ENCODE results near the gene MED15.

The MED15 gene

GRCh38 chr22:20520093-20520511 is 12.7 kb downstream of the MED15 start:
- peaks cover 13% of the 10 kb centered on the region for H3K79me2 ChIP-seq (ENCODE audit: control insufficient read depth, insufficient read depth, low read length, poor library complexity)
- peak overlapping the region; percentile 26 for H3K4ac ChIP-seq (ENCODE audit: low read depth, low read length)
- H4K91ac ChIP-seq (ENCODE audit: low read depth, low read length), result no peak overlapping the region
- no peak overlapping the region for H4K8ac ChIP-seq (ENCODE audit: low read depth, low read length)
- no peak overlapping the region for H2BK12ac ChIP-seq (ENCODE audit: low read length)
- H2BK120ac ChIP-seq (ENCODE audit: insufficient read depth, low read length, poor library complexity), result no peak overlapping the region
- no peak overlapping the region for H2AFZ ChIP-seq (ENCODE audit: insufficient read depth, low read length, poor library complexity)
- peaks cover under 1 to 6% of the 10 kb centered on the region in 2 experiments for H3K4me1 ChIP-seq (ENCODE audit: control insufficient read depth in 1 of 2, insufficient read depth in 2 of 2, low read length in 2 of 2)
- no CpG with 5 or more reads among the region's 7 CpGs for WGBS (ENCODE audit: extremely low coverage, insufficient coverage, insufficient read length)
- H3K4me3 ChIP-seq (ENCODE audit: low read depth, low read length), result no peak overlapping the region
- H2AK5ac ChIP-seq (ENCODE audit: low read length), result no peak overlapping the region
- H3K27me3 ChIP-seq (ENCODE audit: insufficient read depth, low read length), result no peaks in the 10 kb centered on the region
- H3K9ac ChIP-seq (ENCODE audit: low read length), result no peak overlapping the region
- peak overlapping the region; percentile 22 for H3K18ac ChIP-seq (ENCODE audit: low read length)
- no peak overlapping the region for H3K14ac ChIP-seq (ENCODE audit: low read length)
- no peaks in the 10 kb centered on the region for H3K9me3 ChIP-seq (ENCODE audit: insufficient read depth, low read depth, low read length)
- H3K36me3 ChIP-seq (ENCODE audit: control insufficient read depth in 1 of 2, insufficient read depth in 2 of 2, low read length in 2 of 2), result peaks cover 23 to 34% of the 10 kb centered on the region in 2 experiments
- H3K23ac ChIP-seq (ENCODE audit: low read length), result no peak overlapping the region
- DNase-seq, result peak in 1 of 2 donors; percentile 18
- H3K4me2 ChIP-seq (ENCODE audit: low read length), result no peak overlapping the region
- no peak overlapping the region for H2BK5ac ChIP-seq (ENCODE audit: low read depth, low read length, poor library complexity)
- H4K12ac ChIP-seq (ENCODE audit: low read depth, low read length), result no peak overlapping the region
- H3K27ac ChIP-seq (ENCODE audit: low read depth, low read length), result no peak overlapping the region
- H3K79me1 ChIP-seq (ENCODE audit: low read length), result no peaks in the 10 kb centered on the region

- no CpG with 5 or more reads among the region's 11 CpGs for whole genome bisulfite sequencing (ENCODE audit: extremely low coverage, insufficient coverage, insufficient read length)
- Histone ChIP-seq H3K4ac (ENCODE audit: low read depth, low read length) (peak overlapping the region; percentile 64), H3K4me2 (ENCODE audit: low read length) (no peak overlapping the region), H3K27ac (ENCODE audit: low read depth, low read length) (no peak overlapping the region), H3K4me3 (ENCODE audit: low read depth, low read length) (no peak overlapping the region), H2AFZ (ENCODE audit: insufficient read depth, low read length, poor library complexity) (no peak overlapping the region), H3K79me2 (ENCODE audit: control insufficient read depth, insufficient read depth, low read length, poor library complexity) (peaks cover 11% of the 10 kb centered on the region), H2AK5ac (ENCODE audit: low read length) (no peak overlapping the region), H3K14ac (ENCODE audit: low read length) (no peak overlapping the region), H3K27me3 (ENCODE audit: insufficient read depth, low read length) (no peaks in the 10 kb centered on the region), H3K9ac (ENCODE audit: low read length) (no peak overlapping the region), H3K36me3 (ENCODE audit: control insufficient read depth in 1 of 2, insufficient read depth in 2 of 2, low read length in 2 of 2) (peaks cover 24 to 31% of the 10 kb centered on the region in 2 experiments), H3K23ac (ENCODE audit: low read length) (no peak overlapping the region), H3K79me1 (ENCODE audit: low read length) (peaks cover 4% of the 10 kb centered on the region), H4K8ac (ENCODE audit: low read depth, low read length) (no peak overlapping the region), H3K18ac (ENCODE audit: low read length) (peak overlapping the region; percentile 17), H2BK12ac (ENCODE audit: low read length) (no peak overlapping the region), H3K4me1 (ENCODE audit: control insufficient read depth in 1 of 2, insufficient read depth in 2 of 2, low read length in 2 of 2) (peaks cover 5% of the 10 kb centered on the region in 2 experiments), H3K9me3 (ENCODE audit: insufficient read depth, low read depth, low read length) (no peaks in the 10 kb centered on the region), H2BK120ac (ENCODE audit: insufficient read depth, low read length, poor library complexity) (no peak overlapping the region), H2BK5ac (ENCODE audit: low read depth, low read length, poor library complexity) (no peak overlapping the region), H4K12ac (ENCODE audit: low read depth, low read length) (no peak overlapping the region), H4K91ac (ENCODE audit: low read depth, low read length) (no peak overlapping the region)
- no peak for DNase-seq
These were observed 15.0 kb downstream of the MED15 start for GRCh38 chr22:20522134-20523004.

- Histone ChIP-seq H3K27me3 (ENCODE audit: insufficient read depth, low read length) (no peaks in the 10 kb centered on the region), H3K23ac (ENCODE audit: low read length) (no peak overlapping the region), H4K12ac (ENCODE audit: low read depth, low read length) (no peak overlapping the region), H3K14ac (ENCODE audit: low read length) (no peak overlapping the region), H2BK12ac (ENCODE audit: low read length) (no peak overlapping the region), H2AK5ac (ENCODE audit: low read length) (no peak overlapping the region), H4K91ac (ENCODE audit: low read depth, low read length) (no peak overlapping the region), H3K9me3 (ENCODE audit: insufficient read depth, low read depth, low read length) (no peaks in the 10 kb centered on the region), H2BK5ac (ENCODE audit: low read depth, low read length, poor library complexity) (no peak overlapping the region), H3K18ac (ENCODE audit: low read length) (no peak overlapping the region), H3K9ac (ENCODE audit: low read length) (no peak overlapping the region), H3K4me2 (ENCODE audit: low read length) (no peak overlapping the region), H2AFZ (ENCODE audit: insufficient read depth, low read length, poor library complexity) (no peak overlapping the region), H3K27ac (ENCODE audit: low read depth, low read length) (no peak overlapping the region), H3K4me1 (ENCODE audit: control insufficient read depth in 1 of 2, insufficient read depth in 2 of 2, low read length in 2 of 2) (peaks cover 5% of the 10 kb centered on the region in 2 experiments), H2BK120ac (ENCODE audit: insufficient read depth, low read length, poor library complexity) (no peak overlapping the region), H3K4me3 (ENCODE audit: low read depth, low read length) (no peak overlapping the region), H3K79me1 (ENCODE audit: low read length) (peaks cover 4% of the 10 kb centered on the region), H3K79me2 (ENCODE audit: control insufficient read depth, insufficient read depth, low read length, poor library complexity) (peaks cover 14% of the 10 kb centered on the region), H4K8ac (ENCODE audit: low read depth, low read length) (no peak overlapping the region), H3K4ac (ENCODE audit: low read depth, low read length) (peak overlapping the region; percentile 66), H3K36me3 (ENCODE audit: control insufficient read depth in 1 of 2, insufficient read depth in 2 of 2, low read length in 2 of 2) (peaks cover 31% of the 10 kb centered on the region in 2 experiments)
- no CpG with 5 or more reads among the region's 7 CpGs for WGBS (ENCODE audit: extremely low coverage, insufficient coverage, insufficient read length)
- no peak for DNase-seq
These were observed 15.9 kb downstream of the MED15 start for GRCh38 chr22:20523086-20523983.

GRCh38 chr22:20524004-20524481 is 16.6 kb downstream of the MED15 start:
- H3K79me2 ChIP-seq (ENCODE audit: control insufficient read depth, insufficient read depth, low read length, poor library complexity), result peaks cover 17% of the 10 kb centered on the region
- WGBS (ENCODE audit: extremely low coverage, insufficient coverage, insufficient read length), result no CpG with 5 or more reads among the region's 1 CpG

More at GRCh38 chr22:20524004-20524481, 16.6 kb downstream of the MED15 start:
- no peak for DNase-seq
- Histone ChIP-seq H3K9me3 (ENCODE audit: insufficient read depth, low read depth, low read length) (no peaks in the 10 kb centered on the region), H4K91ac (ENCODE audit: low read depth, low read length) (no peak overlapping the region), H3K79me1 (ENCODE audit: low read length) (peaks cover 4% of the 10 kb centered on the region), H3K18ac (ENCODE audit: low read length) (no peak overlapping the region), H3K36me3 (ENCODE audit: control insufficient read depth in 1 of 2, insufficient read depth in 2 of 2, low read length in 2 of 2) (peaks cover 33% of the 10 kb centered on the region in 2 experiments), H3K27ac (ENCODE audit: low read depth, low read length) (no peak overlapping the region), H3K4me1 (ENCODE audit: control insufficient read depth in 1 of 2, insufficient read depth in 2 of 2, low read length in 2 of 2) (peaks cover 5 to 8% of the 10 kb centered on the region in 2 experiments), H3K14ac (ENCODE audit: low read length) (no peak overlapping the region), H3K4ac (ENCODE audit: low read depth, low read length) (peak overlapping the region; percentile 3), H2BK12ac (ENCODE audit: low read length) (no peak overlapping the region), H3K23ac (ENCODE audit: low read length) (no peak overlapping the region), H2BK5ac (ENCODE audit: low read depth, low read length, poor library complexity) (no peak overlapping the region), H2AFZ (ENCODE audit: insufficient read depth, low read length, poor library complexity) (no peak overlapping the region), H2BK120ac (ENCODE audit: insufficient read depth, low read length, poor library complexity) (no peak overlapping the region), H3K9ac (ENCODE audit: low read length) (no peak overlapping the region), H4K12ac (ENCODE audit: low read depth, low read length) (no peak overlapping the region), H3K4me3 (ENCODE audit: low read depth, low read length) (no peak overlapping the region), H3K27me3 (ENCODE audit: insufficient read depth, low read length) (no peaks in the 10 kb centered on the region), H3K4me2 (ENCODE audit: low read length) (no peak overlapping the region), H4K8ac (ENCODE audit: low read depth, low read length) (no peak overlapping the region), H2AK5ac (ENCODE audit: low read length) (no peak overlapping the region)
